HG03025 (cell line): ENCODE data around the gene CLCA4.

Experiments
- ATAC-seq: cut with Tn5 transposase; IDR thresholded peaks from one replicate; pipeline ENCODE4 v1.9.1; 2021; ENCODE audit warnings: mild to moderate bottlenecking, moderate library complexity; ENCODE audit not compliant: unreplicated experiment, low FRiP score

Gene CLCA4

DNA sequence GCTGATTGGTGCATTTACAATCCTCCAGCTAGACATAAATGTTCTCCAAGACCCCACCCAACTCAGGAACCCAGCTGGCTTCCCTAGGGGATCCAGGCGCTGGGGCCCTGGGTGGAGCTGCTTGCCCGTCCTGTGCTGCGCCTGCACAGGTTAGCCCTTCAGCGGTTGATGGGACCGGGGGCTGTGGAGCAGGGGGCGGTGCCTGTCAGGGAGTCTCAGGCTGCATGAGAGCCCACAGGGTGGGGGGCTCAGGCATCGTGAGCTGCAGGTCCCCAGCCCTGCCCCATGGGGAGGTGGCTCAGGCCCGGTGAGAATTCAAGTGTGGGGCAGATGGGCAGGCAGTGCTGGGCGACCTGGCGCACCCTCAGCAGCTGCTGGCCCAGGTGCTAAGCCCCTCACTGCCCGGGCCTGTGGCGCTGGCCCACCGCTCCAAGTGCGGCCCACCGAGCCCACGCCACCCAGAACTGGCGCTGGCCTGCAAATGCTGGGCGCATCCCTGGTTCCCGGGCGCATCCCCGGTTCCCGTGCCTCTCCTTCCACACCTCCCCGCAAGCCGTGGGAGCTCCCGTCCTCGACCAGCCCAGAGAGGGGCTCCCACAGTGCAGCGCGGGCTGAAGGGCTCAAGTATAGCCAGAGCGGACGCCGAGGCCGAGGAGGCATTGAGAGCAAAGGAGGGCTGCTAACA, 23.1 kb upstream of the CLCA4 start:
- no peak for ATAC-seq

DNA sequence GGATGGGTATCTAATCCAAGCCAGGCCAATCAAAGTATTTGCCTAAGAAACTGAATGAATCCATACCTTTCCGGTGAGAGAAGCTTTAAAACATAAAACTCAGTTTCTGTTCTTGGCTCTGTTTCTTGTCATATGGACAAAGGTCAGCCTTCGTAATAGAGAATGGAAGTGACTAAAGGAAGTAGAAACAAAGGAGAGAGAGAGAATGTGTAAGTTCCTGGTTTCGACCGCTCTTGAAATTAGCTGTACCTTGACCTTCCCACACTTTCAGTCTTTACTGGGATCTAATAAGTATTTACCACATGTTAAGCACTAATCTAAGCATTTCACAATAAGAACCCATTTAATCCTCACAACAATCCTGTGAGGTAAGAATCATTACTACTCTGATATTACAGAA, 19.6 kb upstream of the CLCA4 start:
- no peak for ATAC-seq

DNA sequence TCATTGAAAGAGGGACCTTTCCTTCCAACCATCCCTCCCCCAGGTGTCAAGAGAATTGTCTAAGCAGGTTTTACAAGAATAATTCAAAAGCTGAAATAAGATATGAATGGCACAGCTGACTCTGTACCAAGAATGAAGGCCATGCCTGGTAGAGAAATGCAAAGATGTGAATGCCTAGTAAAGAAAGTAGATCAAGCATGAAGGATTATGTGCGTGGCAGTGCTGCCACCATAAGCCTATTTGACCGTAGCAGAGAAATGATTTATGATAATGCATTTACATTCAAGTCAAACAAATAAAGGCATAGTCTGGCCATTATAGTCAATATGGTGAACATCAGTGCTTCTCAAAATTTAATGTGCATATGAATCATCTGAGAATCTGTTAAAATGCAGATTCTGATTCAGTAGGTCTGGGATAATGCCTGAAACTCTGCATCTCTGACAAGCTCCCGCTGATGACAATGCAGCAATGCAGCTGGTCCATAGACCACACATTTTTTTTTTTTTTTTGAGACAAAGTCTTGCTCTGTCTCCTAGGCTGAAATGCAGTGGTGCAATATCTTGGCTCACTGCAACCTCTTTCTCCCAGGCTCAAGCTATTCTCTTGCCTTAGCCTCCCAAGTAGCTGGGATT, 16.6 kb upstream of the CLCA4 start:
- no peak for ATAC-seq

DNA sequence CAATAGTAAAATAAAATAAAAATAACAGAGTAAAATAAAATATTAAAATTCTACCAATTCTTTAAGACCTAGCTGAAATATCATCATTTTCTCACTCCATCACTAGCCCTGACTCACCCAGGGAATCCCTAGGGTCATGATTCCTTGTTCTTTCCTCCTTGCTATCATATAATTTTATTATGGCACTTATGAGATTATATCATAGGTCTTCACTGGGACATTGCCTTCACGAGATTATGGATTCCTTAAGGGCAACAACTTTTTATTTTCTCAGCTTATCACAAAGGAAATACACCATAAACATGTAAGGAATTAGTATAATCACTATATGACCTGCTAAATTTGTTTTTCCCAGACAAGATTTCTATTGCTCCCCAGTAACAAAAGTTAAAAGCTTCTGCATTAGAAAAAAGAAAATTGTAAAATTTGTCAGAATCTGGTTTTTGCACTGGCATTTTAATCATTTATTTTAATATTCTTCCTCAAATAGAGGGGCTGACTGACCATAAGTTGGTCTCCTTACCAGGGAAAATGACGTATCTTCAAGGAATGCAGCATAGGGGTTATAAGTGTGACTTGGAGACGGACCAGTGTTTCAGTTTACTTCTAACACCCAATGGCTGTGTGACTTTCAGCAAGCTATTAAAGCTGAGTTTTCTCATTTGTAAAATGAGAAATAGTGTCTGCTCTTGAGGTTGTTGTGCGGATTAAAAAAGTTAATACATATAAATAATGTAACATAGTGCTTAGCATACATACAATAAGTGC, 8.8 kb upstream of the CLCA4 start:
- no peak for ATAC-seq

DNA sequence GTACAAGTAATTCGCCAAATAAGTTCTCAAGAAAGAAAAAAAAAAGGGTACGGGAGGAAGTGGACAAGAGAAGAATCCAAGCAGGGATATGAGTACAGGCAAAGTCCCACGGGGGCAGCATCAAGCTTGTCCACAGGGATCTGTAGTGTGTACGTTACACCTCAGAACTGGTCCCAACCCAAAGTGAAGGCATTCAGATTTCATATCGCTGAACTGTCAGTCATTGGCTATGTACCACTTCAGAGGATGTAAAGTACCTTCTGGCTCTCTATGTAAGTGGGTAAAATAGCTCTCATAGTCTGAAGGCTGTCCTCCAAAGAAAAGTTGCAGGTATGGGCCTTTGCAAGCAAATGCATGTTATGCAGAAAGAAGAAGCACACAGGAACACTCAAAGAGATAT, 8.1 kb upstream of the CLCA4 start:
- ATAC-seq, result no peak

DNA sequence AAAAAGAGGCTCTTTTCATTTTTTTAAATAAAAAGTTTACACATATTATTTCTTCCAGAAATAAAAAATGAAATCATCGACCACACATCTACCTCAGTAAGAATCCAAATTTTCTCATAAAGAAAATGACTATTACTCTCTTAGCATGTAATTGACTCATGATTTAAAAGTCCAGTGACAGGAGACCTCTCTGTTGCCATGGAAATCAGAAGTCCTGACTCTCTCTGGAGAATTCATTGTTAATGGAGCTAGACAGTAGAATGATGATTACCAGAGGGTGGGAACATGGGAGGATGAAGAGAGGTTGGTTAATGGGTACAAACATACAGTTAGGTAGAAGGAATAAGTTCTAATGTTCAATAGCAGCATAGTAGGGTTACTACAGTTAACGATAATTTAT, 5.0 kb upstream of the CLCA4 start:
- no peak for ATAC-seq

DNA sequence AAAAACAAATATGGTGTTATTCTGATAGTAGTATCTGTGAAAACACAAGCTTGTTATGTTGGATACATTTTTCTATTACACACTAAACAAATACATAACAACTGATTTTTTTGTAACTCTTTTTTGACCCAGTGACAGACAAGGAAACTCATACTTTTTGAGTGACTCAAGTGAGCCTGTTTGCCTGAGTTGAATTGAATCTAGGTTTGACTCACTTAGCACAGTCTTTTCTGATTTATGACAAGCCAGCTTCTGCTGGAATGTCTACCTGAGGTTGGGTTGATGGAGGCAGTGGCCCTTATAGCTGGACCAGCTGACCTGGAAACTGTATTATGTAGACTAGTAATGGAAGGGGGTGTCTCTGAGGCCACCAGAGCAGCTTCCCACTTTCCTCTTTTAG, 4.2 kb upstream of the CLCA4 start:
- ATAC-seq, result no peak

DNA sequence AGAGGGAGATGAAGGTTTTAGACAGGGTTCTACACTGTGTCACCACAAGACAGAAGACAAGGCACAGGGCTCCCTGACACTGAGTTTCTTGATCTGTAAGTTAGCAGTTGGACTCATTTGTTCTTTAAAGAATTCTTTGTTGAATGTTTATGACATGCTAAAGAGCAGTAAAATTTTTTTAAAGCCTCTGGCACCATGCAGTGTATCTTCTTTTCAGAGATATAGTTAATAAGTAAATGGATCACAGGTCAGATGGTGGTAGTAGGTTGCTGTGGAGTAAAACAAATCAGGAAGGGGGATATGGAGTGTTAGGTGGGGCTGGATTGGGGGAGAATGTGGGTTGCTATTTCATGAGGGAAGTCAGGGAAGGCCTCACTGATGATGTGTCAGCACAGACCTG, 2.0 kb downstream of the CLCA4 start:
- no peak for ATAC-seq

DNA sequence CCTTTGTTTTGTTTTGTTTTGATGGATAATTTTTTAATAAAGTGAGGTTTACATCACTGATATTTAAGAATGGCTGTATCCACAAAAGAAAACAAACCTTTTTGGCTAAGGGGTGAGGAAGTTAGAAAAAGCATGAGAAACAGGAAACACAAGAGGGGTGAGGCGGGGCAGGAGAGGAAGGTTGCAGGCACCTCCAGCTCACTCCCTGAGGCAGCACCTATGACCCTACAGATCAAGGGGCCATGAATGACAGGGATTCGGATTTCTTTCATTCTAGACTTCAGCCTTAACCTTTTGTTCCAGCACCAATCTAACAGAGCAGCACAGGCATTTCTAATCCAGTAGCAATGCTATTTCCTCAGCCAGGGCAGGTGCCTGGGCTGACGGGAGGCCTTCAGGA, 4.4 kb downstream of the CLCA4 start:
- ATAC-seq, result no peak

DNA sequence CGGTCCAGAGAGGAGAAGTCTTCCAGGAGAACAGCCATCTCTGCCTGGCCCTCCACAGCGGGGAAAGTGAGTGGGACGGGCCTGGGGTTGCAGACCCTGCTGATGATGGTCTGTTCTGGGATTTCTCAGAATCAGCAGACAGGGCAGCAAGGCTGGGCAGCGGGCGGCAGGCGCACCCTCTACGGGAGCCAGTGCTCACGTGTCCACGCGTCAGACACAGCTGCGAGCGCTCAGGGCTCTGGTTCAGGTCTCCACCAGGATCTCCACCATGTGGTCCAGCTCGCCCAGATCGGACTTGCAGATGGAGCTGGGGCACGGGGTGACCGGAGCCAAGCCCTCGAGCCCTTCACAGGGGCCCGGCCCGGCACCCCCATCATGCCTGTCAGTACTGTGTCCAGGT, 5.5 kb downstream of the CLCA4 start:
- ATAC-seq, result no peak

DNA sequence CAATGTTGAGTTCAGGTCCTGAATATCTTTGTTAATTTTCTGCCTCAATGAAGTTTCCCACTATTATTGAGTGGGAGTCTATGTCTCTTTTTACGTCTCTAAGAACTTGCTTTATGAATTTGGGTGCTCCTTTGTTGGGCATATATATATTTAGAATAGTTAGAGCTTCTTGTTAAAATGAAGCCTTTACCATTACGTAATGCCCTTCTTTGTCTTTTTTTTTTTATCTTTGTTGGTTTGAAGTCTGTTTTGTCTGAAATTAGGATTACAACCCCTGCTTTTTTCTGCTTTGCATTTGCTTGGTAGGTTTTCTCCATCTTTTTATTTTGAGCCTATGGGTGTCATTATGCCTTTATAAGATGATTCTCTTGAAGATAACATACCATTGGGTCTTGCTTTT, 10.9 kb downstream of the CLCA4 start:
- ATAC-seq, result no peak

DNA sequence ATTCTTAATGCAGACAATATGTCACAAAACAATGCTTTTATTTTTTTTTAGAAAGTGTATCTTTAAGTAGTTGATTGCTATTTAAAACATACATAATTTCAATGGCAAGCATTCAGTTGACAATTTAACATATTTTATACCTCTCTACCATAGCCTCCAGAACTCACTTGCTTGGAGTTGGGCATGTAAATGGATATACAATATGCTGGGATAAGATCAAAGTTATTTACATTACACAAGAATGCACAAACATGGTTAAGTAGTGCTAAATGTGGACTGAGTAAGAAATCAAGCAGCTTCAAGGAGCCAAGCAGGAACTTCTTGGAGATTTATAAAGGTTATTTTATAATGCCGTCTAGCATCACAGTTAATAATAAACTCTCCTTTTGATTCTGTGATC, 17.0 kb downstream of the CLCA4 start:
- no peak for ATAC-seq

DNA sequence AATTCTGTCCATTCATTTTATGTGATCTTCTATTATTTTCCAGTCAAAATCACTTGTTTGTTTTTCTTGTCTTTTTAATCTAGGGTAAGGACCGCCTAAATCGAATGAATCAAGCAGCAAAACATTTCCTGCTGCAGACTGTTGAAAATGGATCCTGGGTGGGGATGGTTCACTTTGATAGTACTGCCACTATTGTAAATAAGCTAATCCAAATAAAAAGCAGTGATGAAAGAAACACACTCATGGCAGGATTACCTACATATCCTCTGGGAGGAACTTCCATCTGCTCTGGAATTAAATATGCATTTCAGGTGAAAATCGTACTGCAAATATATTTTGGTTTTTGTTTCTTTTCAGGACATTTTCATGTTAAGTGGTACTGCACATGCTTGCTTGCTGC, 20.5 kb downstream of the CLCA4 start:
- ATAC-seq, result no peak

DNA sequence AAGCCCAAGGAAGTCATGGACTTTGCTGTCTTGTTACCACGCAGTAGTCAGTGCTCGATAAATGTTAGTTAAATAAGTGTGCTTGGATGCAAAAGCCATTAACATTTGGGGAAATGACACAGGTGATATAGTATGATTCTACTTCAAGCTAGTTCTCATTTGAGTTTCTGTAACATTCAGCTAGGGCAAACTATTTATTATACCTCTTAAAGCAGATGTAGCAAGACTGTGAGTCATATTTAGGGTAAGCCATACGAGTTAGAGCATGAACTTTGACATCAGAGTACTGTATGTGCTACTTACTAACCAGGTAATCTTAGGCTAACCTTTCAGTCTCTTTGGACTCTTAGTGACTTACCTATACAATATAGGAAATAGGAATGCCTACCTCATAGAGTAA, 21.0 kb downstream of the CLCA4 start:
- ATAC-seq, result no peak

DNA sequence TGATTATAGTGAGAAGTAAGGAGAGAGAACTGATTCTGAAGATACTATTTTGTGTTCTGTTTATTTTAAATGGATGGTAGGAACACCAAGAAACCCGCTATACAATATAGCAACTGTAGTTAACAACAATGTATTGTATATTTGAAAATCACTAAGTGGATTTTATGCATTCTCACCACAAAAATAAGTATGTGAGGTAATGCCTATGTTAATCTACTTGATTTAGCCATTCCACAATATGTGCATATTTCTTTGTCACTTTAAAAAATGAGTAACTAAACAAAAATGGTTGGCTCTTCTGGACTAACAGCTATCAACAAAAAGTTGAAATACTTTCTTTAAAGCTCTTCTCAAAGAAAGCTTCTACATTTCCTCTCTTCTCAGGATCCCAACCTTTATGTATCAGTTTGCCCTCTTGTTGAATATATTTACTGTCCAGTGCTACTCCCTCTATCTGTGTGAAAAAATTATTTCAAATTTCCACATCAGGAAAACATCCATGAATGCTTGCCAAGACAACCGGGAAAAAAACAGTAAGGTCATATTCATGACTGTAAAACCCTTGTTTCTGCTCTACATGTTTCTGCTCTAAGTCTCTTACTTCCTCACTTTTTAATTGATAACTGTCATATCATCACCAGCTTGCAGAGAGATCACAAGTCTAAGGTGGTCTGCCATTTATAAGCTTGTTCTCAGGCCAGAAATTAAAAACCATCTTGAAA, 27.0 kb downstream of the CLCA4 start:
- no peak for ATAC-seq

DNA sequence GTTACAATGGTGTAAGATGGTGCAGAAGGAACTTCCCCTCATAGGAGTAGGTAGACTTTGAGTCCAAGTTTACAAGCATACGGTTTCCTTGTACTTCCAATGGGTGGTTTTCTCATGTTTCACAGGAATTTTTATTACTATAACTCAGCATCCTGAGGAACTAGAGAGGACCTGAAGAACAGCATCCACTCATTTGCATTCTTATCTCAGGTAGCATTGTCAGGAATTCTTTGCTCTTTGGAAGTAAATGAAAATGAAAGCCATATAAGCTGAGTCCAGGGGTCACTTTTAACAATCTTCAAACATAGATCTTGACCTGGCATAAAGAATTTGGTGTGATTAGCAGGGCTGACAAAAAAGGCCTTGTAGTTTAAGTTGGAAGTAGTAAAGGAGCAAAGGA, 34.4 kb downstream of the CLCA4 start:
- no peak for ATAC-seq

DNA sequence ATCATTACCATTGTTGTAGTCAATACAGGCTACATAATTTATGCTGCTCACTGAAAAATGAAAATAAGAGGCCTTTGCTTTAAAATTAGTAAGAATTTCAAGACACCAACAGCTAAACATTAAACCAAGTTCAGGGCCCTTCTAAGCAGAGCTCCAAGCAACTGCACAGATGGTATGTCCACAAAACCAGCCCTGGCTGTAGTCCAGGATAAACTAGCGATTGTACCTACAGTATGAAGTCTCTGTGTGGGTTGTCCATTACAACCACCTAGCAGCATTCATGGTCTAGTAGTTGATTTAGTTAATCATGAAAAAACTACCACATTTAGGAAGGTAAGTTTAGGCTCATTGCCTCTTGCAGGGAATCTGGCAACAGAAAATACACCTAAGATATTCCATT, 35.3 kb downstream of the CLCA4 start:
- ATAC-seq, result no peak

DNA sequence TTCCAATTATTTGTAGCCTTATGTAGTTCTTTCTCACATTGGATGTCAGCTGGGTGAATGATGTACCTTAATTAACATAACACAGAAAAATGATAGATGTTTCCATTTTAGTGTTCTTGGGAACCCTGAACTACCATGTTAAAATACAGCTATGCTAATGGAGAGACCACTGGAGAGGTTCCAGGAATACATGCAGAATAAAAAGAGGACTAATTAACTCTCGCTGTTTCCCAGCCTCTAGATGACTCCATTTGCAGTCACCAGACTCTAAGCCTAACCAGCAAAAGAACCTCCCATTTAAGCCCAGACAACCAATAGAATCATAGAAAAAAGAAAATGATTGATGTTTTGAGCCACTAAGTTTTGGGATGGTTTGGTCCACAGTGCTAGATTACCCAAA, 36.2 kb downstream of the CLCA4 start:
- ATAC-seq, result no peak

DNA sequence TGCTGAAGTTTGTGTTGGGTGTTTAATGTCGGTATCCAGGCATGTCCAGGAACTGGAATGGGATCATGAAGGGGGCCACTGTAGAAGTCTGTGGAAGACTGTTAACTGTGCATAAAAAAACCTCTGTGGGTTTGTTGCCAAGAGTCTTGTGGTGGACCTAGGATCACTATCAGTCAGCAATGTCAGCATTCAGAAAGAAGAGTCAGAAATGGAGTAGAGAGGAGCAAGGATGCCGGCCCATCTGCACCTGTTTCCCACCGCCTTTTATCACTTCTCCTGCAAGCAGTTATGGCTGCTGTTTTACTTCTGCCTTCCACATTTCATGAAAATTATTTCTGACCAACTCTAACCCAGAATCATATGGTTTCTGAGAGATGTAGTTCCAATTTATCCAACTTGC, 36.7 kb downstream of the CLCA4 start:
- ATAC-seq, result no peak

DNA sequence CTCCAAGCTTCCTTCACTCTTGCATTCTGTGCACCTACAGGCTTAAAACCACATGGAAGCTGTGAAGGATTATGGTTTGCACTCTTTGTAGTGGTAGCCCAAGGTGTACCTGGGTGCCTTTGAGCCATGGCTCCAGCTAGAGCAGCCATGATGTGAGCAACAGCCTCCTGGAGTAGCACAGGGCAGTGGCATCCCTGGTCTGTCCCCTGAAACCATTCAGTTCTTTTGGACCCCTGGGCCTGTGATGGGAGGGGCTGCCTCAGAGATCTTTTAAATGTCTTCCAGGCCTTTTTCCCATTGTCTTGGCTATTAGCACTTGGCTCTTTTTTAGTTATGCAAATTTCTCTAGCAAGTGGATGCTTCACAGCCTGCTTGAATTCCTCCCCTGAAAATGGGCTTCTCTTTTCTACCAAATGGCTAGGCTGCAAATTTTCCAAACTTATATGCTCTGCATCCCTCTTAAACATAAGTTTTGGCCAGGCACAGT, 47.4 kb downstream of the CLCA4 start:
- no peak for ATAC-seq

DNA sequence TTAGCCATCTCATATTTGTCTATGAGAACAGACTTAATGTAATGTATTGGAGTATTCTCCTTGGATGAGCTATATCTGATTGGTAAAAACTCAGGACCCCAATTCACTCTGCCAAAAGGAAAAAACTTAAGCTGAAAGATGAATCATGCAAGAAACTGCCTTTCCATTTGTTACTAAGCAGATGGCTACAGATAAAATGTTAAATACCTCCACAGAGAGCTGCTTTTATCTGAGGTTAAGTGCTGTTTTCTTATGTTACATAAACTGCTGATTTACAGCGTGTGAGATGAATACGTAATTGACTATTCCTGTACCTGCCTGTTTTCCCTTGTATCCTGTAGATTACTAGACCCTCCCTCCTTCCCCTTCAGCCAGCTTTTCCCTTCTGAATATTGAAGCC, 49.3 kb downstream of the CLCA4 start:
- no peak for ATAC-seq
